ENCODE results near the gene BRICD5. TPM values are rescaled to one million over a fixed set of nuclear protein-coding genes. Genes with fewer than 3 reads are reported as not detected.

BRICD5 gene
- total and polyA plus RNA-seq, 8 donors: 2.6 to 78.8 (median 9.7) TPM

- Histone ChIP-seq H3K4me3 (no peak overlapping the region), H3K36me3 (peaks cover 29 to 51% (median 40%) of the 10 kb centered on the region in 4 donors), H3K27me3 (no peaks in the 10 kb centered on the region), H3K4me1 (peaks cover 31 to 50% (median 46%) of the 10 kb centered on the region in 4 donors), H3K27ac (no peak overlapping the region), H3K9me3 (no peaks in the 10 kb centered on the region)
- 83 to 95% (median 90%) methylated on average over 2 to 17 of the region's 17 CpGs for WGBS, 5 donors
- intact Hi-C loops (cut with DNase I; ENCODE audit: low total_unique reads): no loop called here
- DNase-seq: no peak
- TF ChIP-seq EP300 (IDR thresholded peaks at IDR 0.05): no peak
- no peak for TF ChIP-seq POLR2AphosphoS5 (IDR thresholded peaks at IDR 0.05)
- TF ChIP-seq POLR2A (IDR thresholded peaks at IDR 0.05): no peak
- TF ChIP-seq CTCF (IDR thresholded peaks at IDR 0.05): no peak
These were observed 692 bp downstream of the BRICD5 start for GRCh38 chr16:2210009-2210332.

GRCh38 chr16:2209258-2210008, 1.2 kb downstream of the BRICD5 start:
- no peak for DNase-seq
- H3K4me1 ChIP-seq: peaks cover 35 to 56% (median 51%) of the 10 kb centered on the region in 4 donors
- WGBS, 5 donors: 73 to 91% (median 90%) methylated on average over 12 to 29 of the region's 29 CpGs

GRCh38 chr16:2208772-2209171, 1.9 kb downstream of the BRICD5 start:
- no peak for TF ChIP-seq EP300 (IDR thresholded peaks at IDR 0.05)
- TF ChIP-seq POLR2AphosphoS5 (IDR thresholded peaks at IDR 0.05): no peak
- TF ChIP-seq CTCF (IDR thresholded peaks at IDR 0.05): no peak
- no peak overlapping the region for H3K4me3 ChIP-seq
- H3K4me1 ChIP-seq: peaks cover 29 to 50% (median 46%) of the 10 kb centered on the region in 4 donors
- H3K27me3 ChIP-seq: no peaks in the 10 kb centered on the region
- no peaks in the 10 kb centered on the region for H3K9me3 ChIP-seq
- H3K36me3 ChIP-seq: peaks cover 29 to 51% (median 40%) of the 10 kb centered on the region in 4 donors
- DNase-seq: no peak
- intact Hi-C loops (cut with DNase I; ENCODE audit: low total_unique reads): loop anchor here (10.0 kb wide), 1 partner anchor 46 kb away; the partner anchor contains the start of gene ECI1
- 85 to 95% (median 93%) methylated on average over 9 of the region's 9 CpGs; no CpG with 5 or more reads in 1 of the 5 donors for WGBS, 5 donors
- H3K27ac ChIP-seq: no peak overlapping the region

More at GRCh38 chr16:2209258-2210008, 1.2 kb downstream of the BRICD5 start:
- Histone ChIP-seq H3K36me3 (peaks cover 29 to 51% (median 40%) of the 10 kb centered on the region in 4 donors), H3K27me3 (no peaks in the 10 kb centered on the region), H3K4me3 (no peak overlapping the region), H3K9me3 (no peaks in the 10 kb centered on the region), H3K27ac (no peak overlapping the region)
- intact Hi-C loops (cut with DNase I; ENCODE audit: low total_unique reads): loop anchor here (10.0 kb wide), 1 partner anchor 45 kb away; the partner anchor contains the start of gene ECI1
- TF ChIP-seq POLR2AphosphoS5 (IDR thresholded peaks at IDR 0.05) (no peak), EP300 (IDR thresholded peaks at IDR 0.05) (no peak)

- 75 to 86% (median 78%) methylated on average over 7 to 23 of the region's 23 CpGs for WGBS, 5 donors
- intact Hi-C loops (cut with DNase I; ENCODE audit: low total_unique reads): loop anchor here (10.0 kb wide), 1 partner anchor 46 kb away; the partner anchor contains the start of gene ECI1
- H3K9me3 ChIP-seq: no peaks in the 10 kb centered on the region
- no peak overlapping the region for H3K27ac ChIP-seq
- H3K36me3 ChIP-seq: peaks cover 29 to 51% (median 40%) of the 10 kb centered on the region in 4 donors
- DNase-seq: no peak
- no peak overlapping the region for H3K4me3 ChIP-seq
- H3K27me3 ChIP-seq: no peaks in the 10 kb centered on the region
- TF ChIP-seq POLR2A (IDR thresholded peaks at IDR 0.05): no peak
- no peak for TF ChIP-seq EP300 (IDR thresholded peaks at IDR 0.05)
- H3K4me1 ChIP-seq: peaks cover 25 to 46% (median 41%) of the 10 kb centered on the region in 4 donors
These were observed 2.4 kb downstream of the BRICD5 start for GRCh38 chr16:2208308-2208707.

GRCh38 chr16:2207872-2208271, 2.8 kb downstream of the BRICD5 start:
- intact Hi-C loops (cut with DNase I; ENCODE audit: low total_unique reads): loop anchor here (10.0 kb wide), 1 partner anchor 47 kb away; the partner anchor contains the start of gene ECI1
- peaks cover 20 to 41% (median 37%) of the 10 kb centered on the region in 4 donors for H3K4me1 ChIP-seq
- H3K4me3 ChIP-seq: no peak overlapping the region
- no peak overlapping the region for H3K27ac ChIP-seq
- TF ChIP-seq POLR2A (IDR thresholded peaks at IDR 0.05) (no peak), CTCF (IDR thresholded peaks at IDR 0.05) (no peak), POLR2AphosphoS5 (IDR thresholded peaks at IDR 0.05) (no peak), EP300 (IDR thresholded peaks at IDR 0.05) (no peak)
- no peaks in the 10 kb centered on the region for H3K27me3 ChIP-seq
- 88 to 95% (median 92%) methylated on average over 7 to 9 of the region's 9 CpGs for WGBS, 5 donors
- no peak for DNase-seq
- no peaks in the 10 kb centered on the region for H3K9me3 ChIP-seq
- H3K36me3 ChIP-seq: peaks cover 29 to 50% (median 40%) of the 10 kb centered on the region in 4 donors
